Stimulated activated CD8-positive, alpha-beta memory T cell treated with anti-CD3 and anti-CD28 coated beads, Interleukin-2, amount 100 ng/mL, for 1 hour (primary cell): ENCODE results near the gene AP4E1.
"Not testable (repeated sequence)": the region's sequence is repeated elsewhere in the genome, so short reads cannot be mapped to it uniquely, and the experiment has no call there.

ENCODE experiments used
- DNase-seq, 2 donors: peaks; one replicate each; pipeline ENCODE4 v3.0.0-alpha.2; 2020; ENCODE audit warnings: low read depth in 2 of 2

Gene AP4E1

GRCh38 chr15:50945725-50946124, 37.2 kb downstream of the AP4E1 start:
- DNase-seq = no peak

GRCh38 chr15:50950745-50951144, 42.3 kb downstream of the AP4E1 start:
- not testable (repeated sequence) for DNase-seq

- no peak for DNase-seq
Measured at GRCh38 chr15:50953302-50953701, 44.8 kb downstream of the AP4E1 start.

GRCh38 chr15:50954837-50955236, 46.4 kb downstream of the AP4E1 start:
- not testable (repeated sequence) for DNase-seq

GRCh38 chr15:50959717-50960116, 51.2 kb downstream of the AP4E1 start:
- DNase-seq = no peak

- no peak for DNase-seq
Measured at GRCh38 chr15:50964075-50964474, 55.6 kb downstream of the AP4E1 start.

GRCh38 chr15:50968353-50968752, 59.9 kb downstream of the AP4E1 start:
- no peak for DNase-seq

- no peak for DNase-seq
Measured at GRCh38 chr15:50970524-50970923, 62.0 kb downstream of the AP4E1 start.

GRCh38 chr15:50971115-50971514, 62.6 kb downstream of the AP4E1 start:
- DNase-seq = no peak

GRCh38 chr15:50971542-50971941, 63.1 kb downstream of the AP4E1 start:
- DNase-seq = no peak

- DNase-seq = no peak
Measured at GRCh38 chr15:50973605-50974004, 65.1 kb downstream of the AP4E1 start.

- no peak for DNase-seq
Measured at GRCh38 chr15:50977162-50977561, 68.7 kb downstream of the AP4E1 start.

GRCh38 chr15:50978580-50978979, 70.1 kb downstream of the AP4E1 start:
- DNase-seq = no peak

GRCh38 chr15:50979041-50979440, 70.6 kb downstream of the AP4E1 start:
- DNase-seq = no peak

- DNase-seq = no peak
Measured at GRCh38 chr15:50993598-50993997, 85.1 kb downstream of the AP4E1 start.

- no peak for DNase-seq
Measured at GRCh38 chr15:50996641-50997040, 88.2 kb downstream of the AP4E1 start.

- DNase-seq = no peak
Measured at GRCh38 chr15:50997371-50998051, 89.0 kb downstream of the AP4E1 start.

GRCh38 chr15:51004103-51004551, 95.6 kb downstream of the AP4E1 start:
- no peak for DNase-seq

GRCh38 chr15:51006336-51006985, 98.0 kb downstream of the AP4E1 start:
- DNase-seq = no peak

GRCh38 chr15:51007131-51007666, 98.7 kb downstream of the AP4E1 start:
- no peak for DNase-seq

- no peak for DNase-seq
Measured at GRCh38 chr15:51011212-51011611, 102.7 kb downstream of the AP4E1 start.

- DNase-seq = no peak
Measured at GRCh38 chr15:51016615-51017014, 108.1 kb downstream of the AP4E1 start.

- DNase-seq = no peak
Measured at GRCh38 chr15:51022206-51022605, 113.7 kb downstream of the AP4E1 start.
